ENCODE data around the gene CDK3.

CDK3 gene

DNA sequence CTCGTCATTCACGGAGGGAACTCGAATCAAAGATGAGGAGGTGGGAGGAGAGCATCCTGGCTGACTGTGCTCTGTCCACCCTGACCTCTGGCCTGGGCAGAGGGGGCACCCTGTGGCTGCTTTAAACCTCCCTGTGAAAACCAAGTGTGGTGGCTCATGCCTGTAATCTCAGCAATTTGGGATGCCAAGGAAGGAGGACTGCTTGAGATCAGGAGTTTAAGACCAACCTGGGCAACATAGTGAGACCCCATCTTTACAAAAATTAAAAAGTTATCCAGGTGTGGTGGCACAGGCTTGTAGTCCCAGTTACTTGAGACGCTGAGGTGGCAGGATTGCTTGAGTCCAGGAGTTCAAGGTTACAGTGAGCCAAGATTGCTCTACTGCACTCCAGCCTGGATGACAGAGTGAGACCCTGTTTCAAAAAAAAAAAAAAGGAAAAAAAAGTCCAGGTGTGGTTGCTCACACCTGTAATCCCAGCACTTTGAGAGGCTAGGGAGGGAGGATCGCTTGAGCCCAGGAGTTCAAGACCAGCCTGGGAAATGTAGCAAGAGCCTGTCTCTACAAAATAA lies 5.8 kb upstream of the CDK3 start:
- DNase-seq: no peak

DNA sequence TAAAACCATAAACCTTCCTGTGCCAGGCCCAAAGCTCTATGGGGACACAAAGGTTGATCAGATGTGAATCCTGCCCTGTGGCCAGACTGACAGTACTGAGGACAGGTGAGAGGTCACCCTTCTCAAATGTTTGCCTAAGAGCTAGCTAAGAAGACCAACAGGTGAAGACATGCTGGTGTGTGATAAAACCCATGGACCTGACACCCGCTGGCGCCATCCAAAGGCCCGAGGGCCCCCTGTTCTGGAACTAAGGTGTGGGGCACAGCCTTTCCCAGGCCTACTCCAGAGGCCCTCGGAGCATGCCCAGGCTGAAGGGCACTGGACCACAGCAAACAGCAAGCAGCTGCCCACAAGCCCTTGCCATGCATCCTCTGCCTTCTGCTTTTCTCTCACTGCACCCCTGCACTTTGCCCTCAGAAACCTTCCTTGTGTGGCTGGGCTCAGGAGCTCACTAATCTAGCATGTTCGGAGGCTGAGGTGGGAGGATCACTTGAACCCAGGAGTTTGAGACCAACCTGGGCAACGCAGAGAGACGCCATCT lies 5.2 kb upstream of the CDK3 start:
- no peak for DNase-seq

DNA sequence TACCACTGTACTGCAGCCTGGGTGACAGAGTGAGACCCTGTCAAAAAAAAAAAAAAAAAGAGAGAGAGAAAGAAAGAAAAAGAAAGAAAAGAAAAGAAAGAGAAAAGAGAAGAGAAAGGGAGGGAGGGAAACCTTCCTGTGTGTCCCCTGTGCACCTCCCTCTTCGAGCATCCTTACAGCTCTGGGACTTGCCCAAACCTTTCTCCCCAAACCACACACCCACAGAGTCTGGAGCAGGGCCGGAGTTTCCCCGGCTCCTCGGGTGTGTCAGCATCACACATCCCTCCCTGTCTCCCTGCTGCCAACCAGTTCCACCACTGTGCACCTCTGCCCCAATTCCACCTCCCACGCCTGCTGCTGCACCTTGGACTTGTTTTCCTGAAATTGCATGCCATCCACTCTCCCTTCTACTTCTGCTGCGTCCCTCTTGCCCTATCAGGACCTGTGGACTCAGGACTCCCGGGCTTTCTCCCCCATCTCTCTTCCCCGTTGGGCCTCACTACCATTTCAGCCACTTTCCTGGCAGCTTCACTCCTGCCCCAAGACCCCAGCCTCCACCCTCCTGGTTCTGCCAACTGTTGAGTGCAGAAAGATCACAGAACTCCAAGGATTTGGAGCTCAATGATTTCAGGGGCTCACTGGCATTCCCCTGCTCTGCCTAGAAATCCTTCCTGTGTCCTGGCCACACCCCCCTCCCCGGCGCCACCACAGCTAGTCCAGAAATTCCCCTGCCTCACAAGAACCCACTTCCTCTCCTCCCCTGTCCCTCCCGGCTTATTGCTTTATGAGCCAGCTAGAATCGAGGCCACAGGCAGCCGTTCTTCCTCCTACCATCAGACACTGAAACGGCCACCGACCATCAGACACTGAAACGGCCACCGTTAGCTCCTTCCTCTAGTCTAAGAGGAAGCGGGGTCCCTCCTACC lies 3.7 kb upstream of the CDK3 start:
- no peak for DNase-seq

DNA sequence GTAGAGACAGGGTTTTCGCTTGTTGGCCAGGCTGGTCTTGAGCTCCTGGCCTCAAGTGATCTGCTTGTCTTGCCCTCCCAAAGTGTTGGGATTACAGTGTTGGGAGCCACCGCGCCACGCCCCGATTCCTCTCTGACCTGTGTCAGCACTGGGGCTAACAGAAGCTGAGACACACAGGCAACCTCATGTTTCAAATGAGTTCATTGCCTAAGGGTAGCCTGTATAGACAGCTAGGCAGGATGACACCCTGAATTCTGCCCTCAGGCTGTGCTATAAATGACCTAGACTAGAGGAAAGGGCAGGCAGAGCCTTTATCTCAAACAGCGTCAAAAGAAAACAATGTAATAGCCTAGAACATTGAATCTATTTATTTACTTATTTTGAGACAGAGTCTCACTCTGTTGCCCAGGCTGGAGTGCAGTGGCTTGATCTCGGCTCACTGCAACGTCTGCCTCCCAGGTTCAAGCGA lies 2.3 kb upstream of the CDK3 start:
- no peak for DNase-seq

DNA sequence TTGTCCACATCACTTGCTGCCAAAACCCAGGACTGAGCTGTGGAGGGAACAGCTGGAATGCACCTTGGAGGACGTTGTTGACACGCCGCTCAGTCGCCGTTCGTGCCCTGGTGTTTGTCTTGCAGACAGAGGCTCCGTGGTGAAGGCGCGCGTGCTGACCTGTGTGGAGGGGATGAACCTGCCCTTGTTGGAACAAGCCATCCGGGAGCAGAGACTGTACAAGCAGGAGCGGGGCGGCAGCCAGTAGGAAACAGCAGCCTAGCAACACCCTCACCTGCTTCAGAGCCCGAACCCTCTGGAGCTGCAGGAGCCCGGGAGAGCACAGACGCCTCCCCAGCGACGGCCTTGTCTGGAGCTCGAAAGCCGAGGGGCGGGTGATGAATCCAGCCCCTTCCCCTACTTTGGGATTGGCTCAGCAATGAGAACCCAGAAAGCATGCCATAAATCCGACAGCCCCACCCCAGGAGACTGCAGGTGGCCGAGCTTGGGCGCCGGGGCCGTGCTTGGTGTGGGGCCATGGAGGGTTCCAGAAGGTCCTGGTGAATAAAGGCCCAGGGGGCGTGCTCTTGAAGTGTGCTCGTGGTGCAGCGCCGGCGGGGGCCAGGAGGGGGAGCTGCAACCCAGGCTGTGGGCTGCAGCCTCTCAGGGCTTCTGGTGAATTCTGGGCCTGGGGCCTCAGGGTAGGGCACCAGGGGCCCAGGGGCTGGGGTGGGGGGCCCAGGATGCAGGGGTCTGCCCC lies 470 bp upstream of the CDK3 start:
- no peak for DNase-seq

DNA sequence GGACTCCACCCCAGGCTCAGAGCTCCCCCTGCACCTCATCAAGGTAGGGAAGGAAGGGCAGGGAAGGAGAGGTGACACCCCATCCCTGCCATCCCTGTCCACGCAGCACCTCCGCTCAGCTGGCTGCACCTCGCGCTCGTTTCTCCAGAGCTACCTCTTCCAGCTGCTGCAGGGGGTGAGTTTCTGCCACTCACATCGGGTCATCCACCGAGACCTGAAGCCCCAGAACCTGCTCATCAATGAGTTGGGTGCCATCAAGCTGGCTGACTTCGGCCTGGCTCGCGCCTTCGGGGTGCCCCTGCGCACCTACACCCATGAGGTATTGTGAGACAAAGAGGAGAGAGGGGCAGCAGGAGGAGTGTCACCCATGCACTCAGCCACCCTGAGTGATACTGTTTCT lies 1.4 kb downstream of the CDK3 start:
- DNase-seq: no peak

DNA sequence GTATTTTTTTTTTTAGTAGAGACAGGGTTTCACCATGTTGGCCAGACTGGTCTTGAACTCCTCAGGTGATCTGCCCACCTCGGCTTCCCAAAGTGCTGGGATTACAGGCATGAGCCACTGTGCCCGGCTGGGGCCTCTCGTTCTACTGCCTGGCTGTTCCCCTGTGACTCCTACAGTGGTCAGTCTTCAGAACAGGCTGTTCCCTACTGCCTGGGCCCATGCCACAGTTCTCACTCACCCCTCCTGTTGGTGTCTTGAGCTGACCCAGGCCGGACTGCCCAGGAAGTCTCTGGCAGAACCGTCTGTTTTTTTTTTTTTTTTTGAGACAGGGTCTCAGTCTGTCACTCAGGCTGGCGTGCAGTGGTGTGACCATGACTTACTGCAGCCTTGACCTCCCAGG lies 3.3 kb downstream of the CDK3 start:
- no peak for DNase-seq

DNA sequence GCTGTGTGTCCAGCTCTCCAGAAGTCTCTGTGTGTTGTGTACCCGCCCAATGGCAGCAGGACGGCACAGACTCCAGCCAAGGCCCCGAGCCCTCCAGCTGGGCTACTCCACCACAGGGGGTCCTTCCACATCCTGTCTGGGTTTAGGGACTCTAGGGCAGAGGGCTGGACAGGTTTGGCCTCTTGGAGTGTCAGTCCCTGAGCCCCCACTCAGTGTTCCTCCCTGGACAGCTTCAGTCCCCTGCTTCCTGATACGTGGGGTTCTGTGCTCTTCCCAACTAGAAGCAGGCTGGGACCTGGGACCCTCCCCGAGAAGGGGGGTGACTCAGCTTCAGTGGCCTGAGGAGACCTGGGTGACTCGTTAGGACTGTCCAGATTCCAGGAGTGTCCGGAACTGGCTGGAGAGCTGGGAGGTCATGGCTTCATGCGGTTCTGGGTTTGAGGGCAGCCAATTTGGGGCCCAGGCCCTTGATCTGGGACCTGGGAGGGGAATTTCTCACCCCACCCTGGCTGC lies 4.2 kb downstream of the CDK3 start:
- DNase-seq: no peak

DNA sequence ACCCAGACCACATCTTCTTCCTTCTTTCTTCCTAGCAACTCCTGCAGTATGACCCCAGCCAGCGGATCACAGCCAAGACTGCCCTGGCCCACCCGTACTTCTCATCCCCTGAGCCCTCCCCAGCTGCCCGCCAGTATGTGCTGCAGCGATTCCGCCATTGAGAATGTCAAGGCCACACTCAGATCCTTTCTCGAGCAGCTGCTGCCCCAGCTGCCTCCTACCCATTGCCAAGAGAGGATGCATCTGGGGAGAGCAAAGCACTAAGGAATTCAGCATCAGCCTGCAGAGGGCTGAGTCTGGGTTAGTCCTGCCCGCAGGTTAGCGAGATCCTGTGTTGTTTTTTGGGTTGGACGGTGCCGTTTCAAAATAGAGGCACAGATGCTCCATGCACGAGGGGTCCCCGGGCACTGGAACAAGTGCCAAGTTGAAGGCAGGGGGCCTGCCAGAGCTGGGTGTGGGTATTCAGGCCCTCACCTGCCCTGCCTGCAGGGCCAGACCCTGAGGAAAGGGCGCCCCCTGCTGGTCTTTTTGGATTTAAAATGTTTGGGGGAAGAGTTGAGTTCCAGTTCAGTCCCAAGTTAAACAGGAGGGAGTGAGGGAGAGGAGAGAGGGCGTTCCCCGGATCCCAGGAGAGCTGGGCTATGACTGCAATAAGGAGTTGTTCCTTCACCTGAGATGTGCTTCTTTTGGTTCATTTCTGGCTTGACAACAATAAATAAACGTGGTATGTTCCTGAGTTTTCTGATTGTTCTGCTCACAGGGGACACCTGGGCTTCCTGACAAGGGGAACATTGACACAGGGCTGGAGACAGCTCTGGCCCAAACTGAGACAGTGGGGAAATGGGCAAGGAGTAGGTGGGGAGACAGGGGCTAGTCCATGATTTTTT lies 4.9 kb downstream of the CDK3 start:
- DNase-seq: peak; percentile 46

DNA sequence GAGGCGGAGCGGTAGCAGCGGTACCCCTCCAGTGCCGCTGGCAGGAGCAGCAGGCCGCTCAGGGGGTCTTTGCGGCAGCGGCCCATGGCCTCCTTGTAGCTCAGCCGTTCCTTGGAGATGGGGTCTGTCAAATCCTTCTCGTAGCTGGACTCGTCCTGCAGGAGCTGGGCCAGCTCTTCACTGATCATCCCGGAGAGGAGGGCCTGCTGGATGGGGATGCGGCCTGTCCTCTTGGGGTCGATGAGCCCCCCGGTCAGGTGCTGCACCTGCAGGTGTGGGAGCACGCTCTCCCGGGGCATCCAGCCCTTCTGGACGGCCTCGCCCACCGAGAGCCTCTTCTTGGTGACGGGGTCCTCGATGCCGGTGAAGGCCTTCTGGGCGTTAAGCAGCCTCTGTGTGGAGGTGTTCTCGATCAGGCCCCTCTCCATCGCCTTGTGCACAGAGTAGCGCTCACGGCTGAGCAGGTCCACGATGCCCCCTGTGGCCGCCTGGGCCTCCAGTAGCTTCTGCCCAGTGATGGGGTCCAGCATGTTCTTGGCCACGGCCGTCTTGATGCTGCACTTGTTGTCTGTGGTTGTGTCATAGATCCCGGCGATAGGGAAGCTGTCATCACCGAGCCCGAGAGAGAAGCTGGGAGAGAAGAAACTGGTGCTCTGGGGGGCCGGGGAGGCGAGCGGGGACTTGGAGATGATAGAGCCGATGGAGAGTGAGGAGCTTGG lies 6.6 kb downstream of the CDK3 start:
- no peak for DNase-seq

DNA sequence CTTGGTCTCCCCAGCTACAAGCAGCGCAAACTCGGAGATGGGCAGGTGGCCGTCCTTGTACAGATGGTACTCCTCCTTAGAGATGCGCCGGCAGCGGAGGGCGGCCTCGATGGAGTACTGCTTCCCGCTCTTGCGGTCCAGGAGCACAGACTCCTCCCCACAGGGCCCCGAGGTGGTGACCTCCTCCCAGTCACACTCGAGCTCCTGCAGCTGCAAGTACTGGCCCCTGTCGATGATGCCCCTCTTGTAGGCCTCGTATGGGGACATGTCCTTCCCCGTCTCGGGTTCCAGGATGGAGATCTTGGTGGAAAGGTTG lies 7.2 kb downstream of the CDK3 start:
- DNase-seq: no peak

DNA sequence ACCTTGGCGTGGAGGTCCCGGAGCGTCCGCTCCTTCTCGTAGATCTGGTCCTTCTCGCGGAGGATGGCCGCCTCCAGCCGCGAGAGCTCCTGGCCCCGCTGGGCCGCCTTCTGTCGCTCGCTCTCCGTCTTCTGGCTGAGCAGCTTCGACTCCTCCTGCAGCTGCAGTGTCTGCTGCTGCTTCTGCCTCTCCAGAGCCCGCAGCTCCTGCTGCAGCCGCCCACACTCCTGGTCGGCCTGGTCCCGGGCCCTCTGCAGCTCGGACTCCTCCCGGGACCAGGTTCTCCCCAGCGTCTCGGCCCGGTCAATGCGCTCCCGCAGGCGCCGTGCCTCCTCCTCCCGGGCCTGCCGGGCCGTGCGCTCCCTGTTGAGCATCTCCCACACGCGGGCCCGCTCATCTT lies 7.6 kb downstream of the CDK3 start:
- no peak for DNase-seq

DNA sequence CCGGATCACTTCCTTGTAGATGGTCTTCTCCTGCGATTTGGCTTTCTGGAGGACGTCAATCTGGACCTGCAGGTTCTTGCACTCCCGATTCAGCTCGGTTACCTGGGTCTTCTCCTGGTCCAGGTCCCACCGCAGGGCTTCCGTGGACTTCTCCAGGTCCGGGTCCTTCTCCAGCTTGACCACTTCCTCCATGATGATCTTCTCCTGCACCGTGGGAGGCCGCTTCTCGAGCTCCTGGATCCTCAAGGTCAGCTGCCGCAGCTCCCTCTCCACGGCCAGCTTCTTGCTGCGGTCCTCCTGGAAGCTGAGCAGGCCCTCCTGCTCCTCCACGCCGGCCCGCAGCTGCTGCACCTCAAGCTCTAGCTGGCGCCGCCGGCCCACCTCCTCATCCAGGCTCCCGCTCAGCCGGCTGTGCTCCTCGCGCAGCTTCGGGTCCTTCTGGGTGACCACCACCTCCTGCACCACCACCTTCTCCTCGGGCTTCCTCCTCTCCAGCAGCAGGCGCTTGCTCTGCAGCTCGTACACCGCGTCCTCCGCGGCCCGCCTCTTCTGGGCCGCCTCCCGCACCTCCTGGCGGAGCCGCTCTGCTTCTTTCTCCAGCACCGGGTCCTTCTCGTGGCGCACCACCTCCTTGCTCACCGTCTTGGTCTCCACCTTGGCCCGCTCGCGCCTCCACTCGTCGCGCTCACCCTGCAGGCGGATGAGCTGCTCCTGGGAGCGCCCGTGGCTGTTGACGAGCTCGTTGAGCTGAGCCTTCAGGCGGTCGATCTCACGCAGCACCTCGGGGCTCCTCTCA lies 8.2 kb downstream of the CDK3 start:
- DNase-seq: no peak

DNA sequence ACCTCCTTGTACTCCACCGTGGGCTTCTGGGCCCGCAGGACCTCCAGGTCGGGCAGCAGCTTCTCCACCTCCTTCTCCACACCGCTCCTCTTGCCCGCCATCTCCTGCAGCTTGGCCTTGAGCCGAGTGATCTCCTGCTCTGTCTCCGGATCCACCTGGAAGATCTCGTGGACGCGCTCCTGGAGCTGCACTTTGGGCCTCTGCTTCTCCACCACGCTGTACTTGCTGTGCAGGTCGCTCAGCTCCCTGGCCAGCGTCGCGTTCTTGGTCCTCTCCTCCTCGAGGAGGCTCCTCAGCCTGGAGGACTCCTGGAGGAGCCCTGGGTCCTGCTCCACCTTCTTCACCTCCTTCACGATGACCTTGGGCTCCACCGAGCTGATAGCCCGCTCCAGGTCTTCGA lies 8.8 kb downstream of the CDK3 start:
- DNase-seq: no peak

DNA sequence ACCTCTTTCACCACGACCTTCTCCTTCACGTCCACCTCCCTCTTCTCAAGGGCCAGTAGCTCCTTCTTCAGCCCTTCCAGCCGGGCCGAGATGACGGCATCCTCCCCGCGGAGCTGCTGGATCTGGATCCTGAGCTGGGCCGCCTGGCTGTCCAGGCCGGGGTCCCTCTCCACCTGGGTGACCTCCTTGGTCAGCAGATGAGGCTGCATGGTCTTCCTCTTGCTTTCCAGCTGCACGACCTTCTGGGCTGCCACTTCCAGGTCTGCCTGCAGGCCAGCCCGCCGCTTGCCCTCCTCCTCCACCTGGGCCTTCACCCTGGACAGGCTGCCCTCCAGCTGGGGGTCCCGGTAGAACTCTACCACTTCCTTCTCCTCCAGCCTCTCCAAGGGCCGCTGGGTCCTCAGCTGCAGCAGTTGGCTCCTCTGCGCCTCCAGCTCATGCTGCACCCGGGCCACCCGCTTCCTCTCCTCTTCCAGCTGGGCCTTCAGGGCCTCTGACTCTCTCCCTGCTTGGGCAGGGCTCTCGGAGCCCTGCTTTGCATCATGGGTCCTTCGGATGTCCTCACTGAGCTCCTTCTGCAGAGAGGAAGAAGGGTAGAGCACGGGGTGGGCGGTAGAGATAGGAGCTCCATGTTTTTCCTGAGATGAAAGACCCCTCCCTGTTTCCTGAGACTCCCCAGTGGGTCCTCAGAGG lies 9.5 kb downstream of the CDK3 start:
- no peak for DNase-seq

DNA sequence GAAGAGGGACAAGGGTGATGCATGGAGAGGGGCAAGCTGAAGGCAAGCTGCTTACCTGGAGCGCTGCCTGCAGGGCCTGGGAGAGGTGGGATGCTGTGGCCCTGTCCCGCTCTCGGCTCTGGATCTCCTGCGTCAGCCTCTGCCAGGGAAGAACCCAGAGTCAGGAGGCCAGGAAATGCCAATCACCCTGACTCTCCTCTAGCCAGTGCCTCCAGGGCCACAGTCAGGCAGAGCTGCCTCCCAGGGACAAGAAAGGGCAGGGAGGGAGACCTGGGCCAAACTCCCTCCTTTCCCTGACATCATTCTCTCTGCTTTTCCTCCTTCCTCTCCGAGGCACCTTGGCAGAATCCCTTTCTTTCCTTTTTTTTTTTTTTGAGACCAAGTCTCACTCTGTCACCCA lies 11.3 kb downstream of the CDK3 start:
- no peak for DNase-seq

DNA sequence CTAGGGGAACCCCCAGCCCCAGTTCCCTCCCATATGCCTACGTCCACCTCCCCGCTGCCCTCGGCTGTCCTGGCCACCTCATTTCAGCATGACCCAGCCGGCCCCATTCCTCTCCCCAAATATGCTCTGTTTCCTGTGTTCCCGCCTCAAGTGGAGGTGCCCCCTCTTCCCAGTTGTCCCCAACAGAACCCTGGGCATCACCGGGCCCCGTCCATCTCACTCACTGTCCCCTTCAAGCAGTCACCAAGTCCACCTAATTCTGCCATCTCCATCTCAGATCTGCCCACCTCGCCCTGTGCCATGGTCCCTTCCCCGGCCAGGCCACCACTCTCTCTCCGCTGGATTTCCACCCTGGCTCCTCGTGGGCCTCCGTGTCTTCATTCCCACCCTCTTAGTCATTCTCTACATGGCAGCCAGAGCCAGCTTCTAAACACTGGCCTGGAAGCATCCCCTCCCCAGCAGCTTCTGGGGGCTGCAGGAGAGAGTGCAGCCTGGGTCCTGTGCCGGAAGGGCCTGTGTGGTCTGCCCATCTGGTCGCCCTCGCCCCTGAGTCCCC lies 12.8 kb downstream of the CDK3 start:
- no peak for DNase-seq

DNA sequence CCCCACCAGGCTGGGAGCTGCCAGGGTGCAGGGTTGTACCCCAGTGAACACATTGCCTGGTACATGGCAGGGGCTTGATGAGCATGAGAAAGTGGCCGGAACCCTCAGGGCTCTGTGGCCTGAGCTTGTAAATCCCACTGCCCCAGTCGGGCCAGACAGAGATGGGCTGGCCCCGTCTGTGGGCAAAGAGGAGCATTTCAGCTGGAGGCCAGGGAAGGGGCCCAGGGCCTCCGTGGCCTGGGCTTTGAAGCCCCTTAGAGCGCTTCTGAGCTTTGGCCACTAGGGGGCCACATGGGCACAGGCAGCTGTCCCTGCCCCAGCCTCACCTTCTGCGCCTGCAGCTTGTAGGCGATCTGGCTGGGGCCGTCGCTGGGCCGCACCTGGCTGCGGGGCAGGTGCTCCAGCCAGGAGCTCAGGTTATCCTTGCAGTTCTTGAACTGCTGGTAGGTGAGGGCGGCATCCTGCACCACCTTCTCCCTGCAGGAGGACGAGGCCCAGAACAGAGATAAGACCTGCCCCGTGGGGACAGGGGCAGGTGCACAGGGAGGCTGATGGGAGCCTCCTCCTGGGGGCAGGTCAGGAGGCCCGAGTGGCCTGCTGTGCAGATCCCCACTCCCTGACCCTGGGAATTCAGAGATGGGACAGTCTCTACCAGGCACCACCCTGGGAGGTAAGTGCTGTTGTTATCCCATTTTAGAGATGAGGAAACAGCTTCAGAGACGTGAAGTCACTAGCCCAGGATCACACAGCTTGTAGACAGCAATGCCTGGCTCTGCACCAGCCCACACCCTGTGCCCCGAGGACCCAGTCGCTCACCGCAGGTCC lies 13.7 kb downstream of the CDK3 start:
- DNase-seq: peak; percentile 53

DNA sequence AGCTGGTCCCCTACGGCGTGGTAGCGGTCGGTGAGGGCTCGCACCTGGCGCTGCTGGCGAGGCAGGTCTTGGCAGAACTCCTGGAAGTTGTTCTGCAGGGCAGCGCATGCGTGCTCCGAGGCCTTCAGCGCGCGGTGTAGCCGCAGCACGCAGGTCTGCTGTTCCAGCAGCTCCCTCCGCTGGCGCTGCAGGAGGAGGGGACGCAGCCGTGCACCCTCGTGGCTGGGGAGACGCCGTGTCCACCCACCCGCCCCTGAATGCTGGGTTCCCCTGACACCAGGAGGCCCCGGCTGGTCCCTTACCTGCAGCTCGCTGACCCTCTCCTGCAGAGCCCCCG lies 14.2 kb downstream of the CDK3 start:
- DNase-seq: no peak
